ENCODE measurements around the gene SLC2A11. TPM values are rescaled to one million over a fixed set of nuclear protein-coding genes. Genes with fewer than 3 reads are reported as not detected.

The SLC2A11 gene
- total RNA-seq, 1 experiment from 2014 or later = 4.9 TPM

GRCh38 chr22:23844739-23845202 lies 12.9 kb upstream of the SLC2A11 start:
- Histone ChIP-seq H3K36me3 (ENCODE audit: insufficient read depth, low read length, poor library complexity, severe bottlenecking) (no peaks in the 10 kb centered on the region), H3K27me3 (replicated peaks; ENCODE audit: insufficient read depth, low read depth, low read length, poor library complexity) (no peaks in the 10 kb centered on the region), H3K27ac (ENCODE audit: low read depth, low read length, poor library complexity, severe bottlenecking) (no peak overlapping the region), H3K4me3 (ENCODE audit: low read depth, low read length, poor library complexity, severe bottlenecking) (no peak overlapping the region), H3K4me1 (ENCODE audit: insufficient read depth, low read length, poor library complexity, severe bottlenecking) (peaks cover 4% of the 10 kb centered on the region), H3K9me3 (ENCODE audit: low read depth, low read length, poor library complexity, severe bottlenecking) (no peaks in the 10 kb centered on the region)
- CTCF ChIA-PET = no interaction called here
- no peak for DNase-seq (ENCODE audit: low spot score)
- POLR2A ChIA-PET (ENCODE audit: low non-redundant PET) = no interaction called here
- no peak for TF ChIP-seq CTCF (conservative IDR thresholded peaks at IDR 0.05; ENCODE audit: low read depth, low read length)
- TF ChIP-seq EZH2 (IDR thresholded peaks at IDR 0.05; ENCODE audit: borderline replicate concordance, low read depth, low read length, poor library complexity, severe bottlenecking) = no peak
- intact Hi-C loops (cut with micrococcal nuclease; ENCODE audit: unreplicated experiment) = loop anchor here (5.0 kb wide), 2 partner anchors 77 to 302 kb away; partner anchors contain the start of gene CHCHD10
- BruUV-seq (replicated peaks) = no TSS peak

GRCh38 chr22:23845265-23846080 lies 12.2 kb upstream of the SLC2A11 start:
- CTCF ChIA-PET = interaction anchor here (0.5 kb wide), 1 partner anchor 12 kb away, joined by 3 read pairs; no protein-coding TSS in a partner anchor
- TF ChIP-seq CTCF (conservative IDR thresholded peaks at IDR 0.05; ENCODE audit: low read depth, low read length) (no peak), EZH2 (IDR thresholded peaks at IDR 0.05; ENCODE audit: borderline replicate concordance, low read depth, low read length, poor library complexity, severe bottlenecking) (no peak)
- no peak for DNase-seq (ENCODE audit: low spot score)
- H3K4me3 ChIP-seq (ENCODE audit: low read depth, low read length, poor library complexity, severe bottlenecking) = no peak overlapping the region
- no TSS peak for BruUV-seq (replicated peaks)
- peaks cover 4% of the 10 kb centered on the region for H3K4me1 ChIP-seq (ENCODE audit: insufficient read depth, low read length, poor library complexity, severe bottlenecking)
- no peak overlapping the region for H3K27ac ChIP-seq (ENCODE audit: low read depth, low read length, poor library complexity, severe bottlenecking)
- H3K9me3 ChIP-seq (ENCODE audit: low read depth, low read length, poor library complexity, severe bottlenecking) = no peaks in the 10 kb centered on the region
- POLR2A ChIA-PET (ENCODE audit: low non-redundant PET) = interaction anchor here (0.6 kb wide), 1 partner anchor 87 kb away, joined by 3 read pairs; no protein-coding TSS in a partner anchor
- intact Hi-C loops (cut with micrococcal nuclease; ENCODE audit: unreplicated experiment) = loop anchor here (5.0 kb wide), 2 partner anchors 78 to 303 kb away; partner anchors contain the start of gene CHCHD10
- no peaks in the 10 kb centered on the region for H3K27me3 ChIP-seq (replicated peaks; ENCODE audit: insufficient read depth, low read depth, low read length, poor library complexity)
- H3K36me3 ChIP-seq (ENCODE audit: insufficient read depth, low read length, poor library complexity, severe bottlenecking) = no peaks in the 10 kb centered on the region

- no peak overlapping the region for H3K27ac ChIP-seq (ENCODE audit: low read depth, low read length, poor library complexity, severe bottlenecking)
- no peaks in the 10 kb centered on the region for H3K36me3 ChIP-seq (ENCODE audit: insufficient read depth, low read length, poor library complexity, severe bottlenecking)
- H3K4me1 ChIP-seq (ENCODE audit: insufficient read depth, low read length, poor library complexity, severe bottlenecking) = peaks cover 4% of the 10 kb centered on the region
- intact Hi-C loops (cut with micrococcal nuclease; ENCODE audit: unreplicated experiment) = loop anchor here (5.0 kb wide), 2 partner anchors 79 to 304 kb away; partner anchors contain the start of gene CHCHD10
- CTCF ChIA-PET = interaction anchor here (0.5 kb wide), 1 partner anchor 11 kb away, joined by 3 read pairs; no protein-coding TSS in a partner anchor
- TF ChIP-seq CTCF (conservative IDR thresholded peaks at IDR 0.05; ENCODE audit: low read depth, low read length) = no peak
- TF ChIP-seq EZH2 (IDR thresholded peaks at IDR 0.05; ENCODE audit: borderline replicate concordance, low read depth, low read length, poor library complexity, severe bottlenecking) = no peak
- no peaks in the 10 kb centered on the region for H3K9me3 ChIP-seq (ENCODE audit: low read depth, low read length, poor library complexity, severe bottlenecking)
- no peaks in the 10 kb centered on the region for H3K27me3 ChIP-seq (replicated peaks; ENCODE audit: insufficient read depth, low read depth, low read length, poor library complexity)
- no peak overlapping the region for H3K4me3 ChIP-seq (ENCODE audit: low read depth, low read length, poor library complexity, severe bottlenecking)
- no peak for DNase-seq (ENCODE audit: low spot score)
- BruUV-seq (replicated peaks) = no TSS peak
- POLR2A ChIA-PET (ENCODE audit: low non-redundant PET) = interaction anchor here (0.6 kb wide), 1 partner anchor 87 kb away, joined by 3 read pairs; no protein-coding TSS in a partner anchor
Observed at GRCh38 chr22:23846081-23846469, 11.6 kb upstream of the SLC2A11 start.
